IPS DF 6.9 (cell line): ENCODE measurements around the gene OBSCN.

Source experiments
- DNase-seq: peaks from one replicate; pipeline ENCODE4 v3.0.0-alpha.2; 2013; ENCODE audit warnings: low read depth, low spot score
- H3K27ac ChIP-seq: one replicate; pipeline ENCODE4 v1.5.1; 2013; ENCODE audit warnings: low read length, control low read depth
- H3K27me3 ChIP-seq: 2 replicates; pipeline ENCODE4 v1.6.1; 2013; ENCODE audit warnings: mild to moderate bottlenecking, low read length; ENCODE audit not compliant: control insufficient read depth, insufficient read depth
- H3K36me3 ChIP-seq: 2 replicates; pipeline ENCODE4 v1.6.1; 2013; ENCODE audit warnings: low read length; ENCODE audit not compliant: control insufficient read depth, insufficient read depth
- H3K4me1 ChIP-seq: 2 replicates; pipeline ENCODE4 v1.6.1; 2013; ENCODE audit warnings: low read length; ENCODE audit not compliant: control insufficient read depth, insufficient read depth
- H3K4me3 ChIP-seq: 2 replicates; pipeline ENCODE4 v1.5.1; 2013; ENCODE audit warnings: mild to moderate bottlenecking, low read length
- H3K9me3 ChIP-seq: 2 replicates; pipeline ENCODE4 v1.6.1; 2013; ENCODE audit warnings: low read length, inconsistent platforms; ENCODE audit not compliant: control insufficient read depth, insufficient read depth
- WGBS: extraction: QIAGEN DNeasy Blood & Tissue Kit; methylation state at CpG from one replicate; pipeline ENCODE4 v1.1.7; 2013; ENCODE audit warnings: mixed read lengths, missing lambda C conversion rate; ENCODE audit not compliant: insufficient read length, insufficient coverage; 5-methylcytosine and 5-hydroxymethylcytosine counted together

Gene OBSCN, protein sequence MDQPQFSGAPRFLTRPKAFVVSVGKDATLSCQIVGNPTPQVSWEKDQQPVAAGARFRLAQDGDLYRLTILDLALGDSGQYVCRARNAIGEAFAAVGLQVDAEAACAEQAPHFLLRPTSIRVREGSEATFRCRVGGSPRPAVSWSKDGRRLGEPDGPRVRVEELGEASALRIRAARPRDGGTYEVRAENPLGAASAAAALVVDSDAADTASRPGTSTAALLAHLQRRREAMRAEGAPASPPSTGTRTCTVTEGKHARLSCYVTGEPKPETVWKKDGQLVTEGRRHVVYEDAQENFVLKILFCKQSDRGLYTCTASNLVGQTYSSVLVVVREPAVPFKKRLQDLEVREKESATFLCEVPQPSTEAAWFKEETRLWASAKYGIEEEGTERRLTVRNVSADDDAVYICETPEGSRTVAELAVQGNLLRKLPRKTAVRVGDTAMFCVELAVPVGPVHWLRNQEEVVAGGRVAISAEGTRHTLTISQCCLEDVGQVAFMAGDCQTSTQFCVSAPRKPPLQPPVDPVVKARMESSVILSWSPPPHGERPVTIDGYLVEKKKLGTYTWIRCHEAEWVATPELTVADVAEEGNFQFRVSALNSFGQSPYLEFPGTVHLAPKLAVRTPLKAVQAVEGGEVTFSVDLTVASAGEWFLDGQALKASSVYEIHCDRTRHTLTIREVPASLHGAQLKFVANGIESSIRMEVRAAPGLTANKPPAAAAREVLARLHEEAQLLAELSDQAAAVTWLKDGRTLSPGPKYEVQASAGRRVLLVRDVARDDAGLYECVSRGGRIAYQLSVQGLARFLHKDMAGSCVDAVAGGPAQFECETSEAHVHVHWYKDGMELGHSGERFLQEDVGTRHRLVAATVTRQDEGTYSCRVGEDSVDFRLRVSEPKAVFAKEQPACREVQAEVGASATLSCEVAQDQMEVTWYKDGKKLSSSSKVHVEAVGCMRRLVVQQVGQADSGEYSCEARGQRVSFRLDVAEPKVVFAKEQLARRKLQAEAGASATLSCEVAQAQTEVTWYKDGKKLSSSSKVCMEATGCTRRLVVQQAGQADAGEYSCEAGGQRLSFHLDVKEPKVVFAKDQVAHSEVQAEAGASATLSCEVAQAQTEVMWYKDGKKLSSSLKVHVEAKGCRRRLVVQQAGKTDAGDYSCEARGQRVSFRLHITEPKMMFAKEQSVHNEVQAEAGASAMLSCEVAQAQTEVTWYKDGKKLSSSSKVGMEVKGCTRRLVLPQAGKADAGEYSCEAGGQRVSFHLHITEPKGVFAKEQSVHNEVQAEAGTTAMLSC (N-terminal part only)

DNA sequence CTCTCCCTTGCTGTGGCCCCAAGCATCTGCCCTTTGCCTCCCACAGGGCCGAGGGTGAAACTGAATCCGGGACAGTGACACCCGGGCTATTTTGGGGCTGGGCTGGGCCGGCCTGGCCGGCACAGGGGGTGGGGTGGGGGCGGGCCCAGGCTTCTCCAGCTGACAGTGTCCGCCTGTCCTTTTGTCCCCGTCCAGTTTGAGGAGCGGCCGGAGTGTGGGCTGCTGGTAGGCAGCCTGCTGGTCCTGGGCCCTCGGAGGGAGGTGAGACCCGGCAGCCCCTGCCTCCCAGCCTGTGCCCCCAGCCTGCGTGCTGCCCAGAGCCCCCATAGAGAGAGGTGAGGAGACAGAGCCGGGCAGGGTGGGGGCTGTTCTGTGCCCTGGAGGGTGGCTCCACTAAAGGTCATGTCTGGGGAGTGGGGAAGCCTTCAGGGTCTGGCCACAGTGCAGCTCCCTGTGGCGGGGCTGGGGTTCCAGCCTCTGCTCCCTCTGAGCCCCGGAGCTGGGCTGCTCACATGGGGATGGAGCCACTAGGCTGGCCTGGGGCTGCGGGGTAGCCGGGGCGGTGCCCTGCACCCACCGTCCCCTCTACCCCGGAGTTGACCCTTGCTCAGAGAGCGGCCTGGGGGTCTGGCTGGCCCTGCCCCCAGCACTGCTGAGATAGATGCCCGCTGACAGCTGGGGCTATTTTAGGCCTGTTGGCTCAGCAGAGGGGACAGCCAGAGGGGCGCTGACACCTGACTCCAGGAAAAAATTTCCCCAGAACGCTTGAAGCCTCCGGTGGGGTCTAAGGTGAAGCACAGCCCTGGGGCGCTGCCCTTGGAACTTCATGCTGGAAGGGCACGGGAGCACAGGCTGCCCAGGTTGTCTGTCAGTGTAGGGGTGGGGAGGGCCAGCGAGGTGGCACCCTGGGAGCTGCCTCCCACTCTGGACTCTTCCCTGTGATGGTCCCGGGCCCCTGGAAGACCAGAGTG lies at the start of gene OBSCN:
Gene OBSCN (plus strand): TSS at position 194 of the 971 bp plus-strand sequence. CDS start 3,740 bp downstream, outside the sequence.
- no peak within 1 kb of the TSS for H3K27ac ChIP-seq
- WGBS = no CpG with 5 or more reads among the region's 30 CpGs
- H3K36me3 ChIP-seq = no peaks in the 10 kb centered on the region; the same call in 1 of the 2 replicates

DNA sequence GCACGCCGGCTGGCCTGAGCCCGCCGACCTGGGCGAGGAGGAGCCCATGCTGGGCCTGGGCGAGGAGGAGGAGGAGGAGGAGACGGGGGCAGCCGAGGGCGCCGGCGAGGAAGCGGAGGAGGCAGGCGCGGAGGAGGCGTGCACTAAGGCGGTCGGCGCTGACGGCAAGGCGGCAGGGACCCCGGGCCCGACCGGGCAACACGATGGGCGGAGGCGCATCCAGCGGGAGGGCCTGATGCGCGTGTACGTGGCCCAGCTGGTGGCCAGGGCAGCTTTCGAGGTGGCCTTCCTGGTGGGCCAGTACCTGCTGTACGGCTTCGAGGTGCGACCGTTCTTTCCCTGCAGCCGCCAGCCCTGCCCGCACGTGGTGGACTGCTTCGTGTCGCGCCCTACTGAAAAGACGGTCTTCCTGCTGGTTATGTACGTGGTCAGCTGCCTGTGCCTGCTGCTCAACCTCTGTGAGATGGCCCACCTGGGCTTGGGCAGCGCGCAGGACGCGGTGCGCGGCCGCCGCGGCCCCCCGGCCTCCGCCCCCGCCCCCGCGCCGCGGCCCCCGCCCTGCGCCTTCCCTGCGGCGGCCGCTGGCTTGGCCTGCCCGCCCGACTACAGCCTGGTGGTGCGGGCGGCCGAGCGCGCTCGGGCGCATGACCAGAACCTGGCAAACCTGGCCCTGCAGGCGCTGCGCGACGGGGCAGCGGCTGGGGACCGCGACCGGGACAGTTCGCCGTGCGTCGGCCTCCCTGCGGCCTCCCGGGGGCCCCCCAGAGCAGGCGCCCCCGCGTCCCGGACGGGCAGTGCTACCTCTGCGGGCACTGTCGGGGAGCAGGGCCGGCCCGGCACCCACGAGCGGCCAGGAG lies 49.5 kb upstream of the OBSCN start:
- Histone ChIP-seq H3K36me3 (no peaks in the 10 kb centered on the region), H3K27me3 (peaks cover 1% of the 10 kb centered on the region; the same call in 1 of the 2 replicates), H3K27ac (no peak overlapping the region), H3K4me3 (no peak overlapping the region), H3K9me3 (no peaks in the 10 kb centered on the region), H3K4me1 (peaks cover 2% of the 10 kb centered on the region)
- DNase-seq = no peak
- WGBS = no CpG with 5 or more reads among the region's 98 CpGs

More for the DNA sequence above, at the start of gene OBSCN:
- Histone ChIP-seq H3K9me3 (no peaks in the 10 kb centered on the region), H3K4me3 (no peak within 1 kb of the TSS), H3K4me1 (peaks cover 6% of the 10 kb centered on the region; the same call in 1 of the 2 replicates), H3K27me3 (no peaks in the 10 kb centered on the region; the same call in 1 of the 2 replicates)
- DNase-seq = no peak

DNA sequence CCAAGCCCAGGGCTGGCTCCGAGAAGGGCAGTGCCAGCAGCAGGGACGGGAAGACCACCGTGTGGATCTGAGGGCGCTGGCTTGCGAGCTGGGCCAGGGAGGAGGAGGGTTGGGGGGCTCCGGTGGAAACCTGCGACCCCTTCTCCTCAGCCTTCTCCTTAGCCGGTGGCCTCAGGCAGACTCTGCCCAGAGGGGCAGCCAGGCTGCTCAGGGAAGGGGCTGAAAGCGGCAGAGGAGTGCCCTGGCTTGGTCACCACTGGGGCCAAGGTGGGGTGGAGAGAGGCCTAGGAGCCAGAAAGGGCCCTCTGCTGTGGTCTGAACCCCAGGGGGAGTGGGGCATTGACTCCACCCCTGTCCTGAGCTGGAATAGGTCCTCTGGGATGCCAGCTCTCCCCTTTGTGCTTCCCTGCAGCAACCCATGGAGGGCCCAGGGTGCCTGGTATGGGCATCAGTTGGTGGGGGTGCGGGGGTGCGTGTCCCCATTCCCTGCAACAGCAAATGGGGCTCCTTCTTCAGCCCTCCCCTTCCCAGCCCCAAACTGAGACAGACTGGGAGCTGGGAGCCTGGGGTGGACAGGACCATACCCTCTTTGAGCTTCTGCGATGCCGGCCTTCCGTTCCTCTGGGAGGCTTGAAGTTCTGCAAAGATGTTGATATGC lies 48.7 kb upstream of the OBSCN start:
- Histone ChIP-seq H3K27me3 (peaks cover 1% of the 10 kb centered on the region; the same call in 1 of the 2 replicates), H3K27ac (no peak overlapping the region), H3K4me1 (peaks cover 2% of the 10 kb centered on the region), H3K9me3 (no peaks in the 10 kb centered on the region), H3K36me3 (no peaks in the 10 kb centered on the region), H3K4me3 (no peak overlapping the region)
- no CpG with 5 or more reads among the region's 14 CpGs for WGBS
- no peak for DNase-seq

DNA sequence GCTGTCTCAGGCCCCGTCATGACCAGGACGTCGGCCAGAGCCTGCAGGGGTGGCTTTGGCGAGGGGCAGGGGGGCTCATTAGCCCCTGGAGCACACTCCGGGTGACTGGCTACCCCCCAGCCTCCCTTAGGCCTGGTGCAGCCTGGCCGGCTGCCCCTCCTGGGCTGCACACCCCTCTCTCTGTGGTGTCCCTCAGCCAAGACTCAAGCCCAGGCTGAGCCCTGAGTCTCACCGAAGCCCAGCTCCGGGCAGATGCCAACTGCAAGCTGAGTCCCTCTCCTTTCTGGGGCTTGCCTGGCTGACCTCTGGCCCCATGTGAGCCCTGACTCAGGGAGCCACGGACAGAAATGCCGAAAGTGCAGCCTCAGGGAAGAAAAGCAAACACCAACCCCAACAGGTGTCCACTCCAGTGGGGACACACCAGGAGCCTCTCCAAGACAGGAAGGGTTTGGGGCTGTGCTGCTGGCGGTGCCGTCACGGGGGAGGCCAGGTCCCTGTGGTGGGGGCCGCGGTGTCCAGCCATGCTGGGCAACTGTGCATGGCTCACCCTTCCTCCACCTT lies 47.6 kb upstream of the OBSCN start:
- DNase-seq = no peak
- H3K4me1 ChIP-seq = peaks cover 2% of the 10 kb centered on the region
- no peak overlapping the region for H3K4me3 ChIP-seq
- no peaks in the 10 kb centered on the region for H3K36me3 ChIP-seq
- H3K27me3 ChIP-seq = peaks cover 1% of the 10 kb centered on the region; the same call in 1 of the 2 replicates
- no peaks in the 10 kb centered on the region for H3K9me3 ChIP-seq
- no CpG with 5 or more reads among the region's 15 CpGs for WGBS
- no peak overlapping the region for H3K27ac ChIP-seq

DNA sequence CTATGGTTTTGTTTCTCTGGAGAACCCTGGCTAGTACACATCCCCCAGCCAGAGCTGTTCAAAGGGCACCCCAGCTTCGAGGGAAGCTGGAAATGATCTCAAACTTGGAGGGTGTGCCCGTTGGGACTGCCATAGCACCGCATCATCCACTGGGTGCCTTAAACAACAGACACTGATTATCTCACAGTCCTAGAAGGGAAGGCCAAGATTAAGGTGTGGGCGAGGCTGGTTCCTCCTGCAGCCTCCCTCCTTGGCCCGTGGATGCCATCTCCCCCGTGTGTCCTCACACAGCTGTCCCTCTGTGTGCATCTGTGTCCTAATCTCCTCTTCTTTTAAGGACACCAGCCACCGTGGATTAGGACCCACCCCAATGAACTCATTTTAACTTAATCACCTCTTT lies 46.5 kb upstream of the OBSCN start:
- peaks cover 2% of the 10 kb centered on the region for H3K4me1 ChIP-seq
- H3K4me3 ChIP-seq = no peak overlapping the region
- no CpG with 5 or more reads among the region's 7 CpGs for WGBS
- no peaks in the 10 kb centered on the region for H3K36me3 ChIP-seq
- no peaks in the 10 kb centered on the region for H3K9me3 ChIP-seq
- peaks cover 1% of the 10 kb centered on the region; the same call in 1 of the 2 replicates for H3K27me3 ChIP-seq
- DNase-seq = no peak
- no peak overlapping the region for H3K27ac ChIP-seq

DNA sequence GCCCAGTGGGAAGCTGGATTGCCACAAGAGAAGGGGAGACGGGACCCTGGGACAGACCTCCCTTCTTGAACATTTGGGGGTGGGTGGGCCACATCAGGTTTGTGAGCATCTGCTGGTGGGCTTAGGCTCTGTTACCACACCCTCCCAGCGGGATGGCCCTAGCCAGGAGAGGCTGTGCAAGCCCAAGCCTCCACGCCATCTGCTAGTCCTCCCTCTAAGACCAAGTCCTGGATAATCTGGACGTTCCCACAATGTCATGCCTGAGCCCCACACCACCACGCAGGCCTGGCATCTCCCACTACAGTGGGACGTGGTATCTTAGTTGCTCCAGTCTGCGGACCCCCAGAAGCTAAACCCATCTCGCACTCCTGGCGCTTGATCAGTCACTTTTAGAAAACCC lies 46.0 kb upstream of the OBSCN start:
- no peak overlapping the region for H3K27ac ChIP-seq
- no peaks in the 10 kb centered on the region for H3K9me3 ChIP-seq
- no CpG with 5 or more reads among the region's 9 CpGs for WGBS
- peaks cover 2% of the 10 kb centered on the region for H3K4me1 ChIP-seq
- no peak overlapping the region for H3K4me3 ChIP-seq
- DNase-seq = no peak
- H3K27me3 ChIP-seq = peaks cover 1% of the 10 kb centered on the region; the same call in 1 of the 2 replicates
- no peaks in the 10 kb centered on the region for H3K36me3 ChIP-seq

DNA sequence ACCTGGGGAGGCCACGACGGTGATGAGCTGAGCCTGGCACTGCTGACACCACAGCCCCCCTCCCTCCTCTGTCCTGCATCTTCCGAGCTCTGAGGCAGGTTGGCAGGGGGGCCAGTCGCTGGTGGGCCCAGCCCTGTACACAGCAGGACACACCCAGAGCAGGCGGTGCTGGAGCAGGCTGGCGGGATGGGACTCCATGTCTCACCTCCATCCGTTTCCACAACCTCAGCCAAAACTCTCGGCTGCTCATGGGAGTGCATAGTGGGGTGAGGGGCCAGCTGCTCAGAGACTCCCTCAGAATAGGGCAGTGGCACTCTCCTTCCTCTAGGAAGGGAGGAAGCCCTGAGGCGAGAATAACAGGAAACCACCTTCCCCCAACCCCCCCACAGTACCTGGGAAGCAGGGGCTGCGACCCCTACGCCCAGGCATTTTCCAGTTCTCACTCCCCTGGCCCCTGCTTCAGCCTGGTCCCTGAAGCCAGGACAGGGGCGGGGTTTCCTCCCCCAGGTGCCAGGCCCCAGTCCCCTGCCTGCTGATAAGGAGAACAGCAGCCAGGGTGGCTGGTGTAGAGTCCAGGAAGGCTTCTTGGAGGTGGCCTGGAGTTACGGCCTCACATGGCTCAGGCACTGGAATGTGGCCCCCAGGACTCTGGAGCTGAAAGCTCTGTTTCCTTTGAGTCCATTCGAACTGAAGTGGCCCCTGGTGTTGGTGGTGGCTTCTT lies 45.4 kb upstream of the OBSCN start:
- no peaks in the 10 kb centered on the region for H3K36me3 ChIP-seq
- no peak overlapping the region for H3K27ac ChIP-seq
- DNase-seq = no peak

More for the DNA sequence above, 45.4 kb upstream of the OBSCN start:
- Histone ChIP-seq H3K4me3 (no peak overlapping the region), H3K27me3 (peaks cover 1% of the 10 kb centered on the region; the same call in 1 of the 2 replicates), H3K4me1 (peaks cover 2% of the 10 kb centered on the region), H3K9me3 (no peaks in the 10 kb centered on the region)
- WGBS = no CpG with 5 or more reads among the region's 14 CpGs
